Uterus (tissue), 2 donors: ENCODE measurements around the gene LIX1L.

Experiments used
- CTCF ChIP-seq, 4 experiments: fragments of 200-600 bp in 2 of 4; fragments of 450-650 bp in 2 of 4; sonication (generic) in 2 of 4; IDR thresholded peaks; one replicate each; pipeline ENCODE4 v1.5.1; 2016 to 2019; ENCODE audit warnings: antibody characterized with exemption in 4 of 4, mild to moderate bottlenecking in 2 of 4, moderate library complexity in 1 of 4
- POLR2A ChIP-seq, 2 donors: fragments of 450-650 bp; IDR thresholded peaks; one replicate each; pipeline ENCODE4 v1.6.1; 2016; ENCODE audit warnings: antibody characterized with exemption in 2 of 2, mild to moderate bottlenecking in 1 of 2, moderate library complexity in 1 of 2

DNA sequence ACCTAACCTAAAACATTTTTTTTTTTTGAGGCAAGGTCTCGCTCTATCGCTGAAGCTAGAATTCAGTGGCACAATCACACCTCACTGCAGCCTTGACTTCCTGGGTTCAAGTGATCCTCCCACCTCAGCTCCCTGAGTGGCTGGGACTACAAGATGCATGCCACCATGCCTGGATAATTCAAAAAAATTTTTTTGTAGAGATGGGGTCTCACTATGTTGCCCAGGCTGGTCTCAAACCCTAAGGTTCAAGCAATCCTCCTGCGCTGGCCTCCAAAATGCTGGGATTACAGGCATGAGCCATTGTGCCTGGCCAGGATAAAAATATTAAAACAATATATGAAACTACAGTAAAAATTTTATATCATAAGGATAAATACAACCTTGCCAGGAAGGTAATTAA lies 4.9 kb downstream of the LIX1L start:
- TF ChIP-seq POLR2A (IDR thresholded peaks at IDR 0.05) (no peak), CTCF (IDR thresholded peaks at IDR 0.05) (no peak)
